Fibroblast of pulmonary artery (primary cell): Measurements from ENCODE around the gene BPIFB3.

ENCODE experiments used
- DNase-seq: peaks from one replicate; pipeline ENCODE4 v3.0.0-alpha.2; 2010; ENCODE audit warnings: low read depth
- H3K4me3 ChIP-seq: replicated peaks from 2 replicates; pipeline ENCODE4 v1.5.1; 2011; ENCODE audit warnings: low read depth, mild to moderate bottlenecking, control low read depth, low read length, moderate library complexity
- CTCF ChIP-seq: IDR thresholded peaks from 2 replicates; pipeline ENCODE4 v1.5.1; 2011; ENCODE audit warnings: mild to moderate bottlenecking, control low read depth, low read length, inconsistent platforms; ENCODE audit errors: missing control alignments

Gene BPIFB3

GRCh38 chr20:33007376-33008335 is 46.0 kb upstream of the BPIFB3 start, which contains the start of gene BPIFB2:
Gene BPIFB2 (plus strand): TSS chr20:33007704. CDS start chr20:33008575, 871 bp downstream.
- no peak for TF ChIP-seq CTCF
- H3K4me3 ChIP-seq: no peak within 1 kb of the TSS
- no peak for DNase-seq

- no peak overlapping the region for H3K4me3 ChIP-seq
- no peak for DNase-seq
- TF ChIP-seq CTCF: no peak
These were observed 45.1 kb upstream of the BPIFB3 start for GRCh38 chr20:33008336-33009213.

- H3K4me3 ChIP-seq: no peak overlapping the region
These were observed 44.2 kb upstream of the BPIFB3 start for GRCh38 chr20:33009214-33010132.

GRCh38 chr20:33010133-33010504 is 43.6 kb upstream of the BPIFB3 start:
- no peak for TF ChIP-seq CTCF
- no peak overlapping the region for H3K4me3 ChIP-seq
- DNase-seq: no peak

More at GRCh38 chr20:33009214-33010132, 44.2 kb upstream of the BPIFB3 start:
- DNase-seq: no peak
- no peak for TF ChIP-seq CTCF

GRCh38 chr20:33010674-33011449 is 42.8 kb upstream of the BPIFB3 start:
- no peak for DNase-seq
- H3K4me3 ChIP-seq: no peak overlapping the region
- no peak for TF ChIP-seq CTCF
